Liver (tissue), 9 donors: Measurements from ENCODE around the gene PPARA. TPM values are rescaled to one million over a fixed set of nuclear protein-coding genes. Genes with fewer than 3 reads are reported as not detected.

ENCODE experiments used
- DNase-seq: peaks from one replicate; pipeline ENCODE4 v3.0.0-alpha.2; 2017; ENCODE audit warnings: low spot score
- H3K27ac ChIP-seq, 2 donors: one replicate each; pipeline ENCODE4 v1.7.0; 2013; ENCODE audit warnings: inconsistent platforms in 2 of 2, low read length in 2 of 2, control low read depth in 1 of 2, low read depth in 1 of 2, mild to moderate bottlenecking in 1 of 2
- H3K27me3 ChIP-seq, 4 donors: one replicate each; pipeline versions ENCODE4 v1.6.1 to v1.7.0; 2013; ENCODE audit warnings: low read length in 3 of 4, inconsistent platforms in 1 of 4, mild to moderate bottlenecking in 1 of 4, moderate library complexity in 1 of 4; ENCODE audit not compliant: control insufficient read depth in 4 of 4, insufficient read depth in 4 of 4
- H3K36me3 ChIP-seq, 4 donors: one replicate each; pipeline versions ENCODE4 v1.6.1 to v1.7.0; 2013; ENCODE audit warnings: low read length in 3 of 4, mild to moderate bottlenecking in 3 of 4, low read depth in 1 of 4, moderate library complexity in 1 of 4; ENCODE audit not compliant: control insufficient read depth in 4 of 4, insufficient read depth in 3 of 4
- H3K4me1 ChIP-seq, 4 donors: one replicate each; pipeline versions ENCODE4 v1.6.1 to v1.7.0; 2013; ENCODE audit warnings: low read length in 3 of 4, mild to moderate bottlenecking in 3 of 4, moderate library complexity in 1 of 4; ENCODE audit not compliant: control insufficient read depth in 4 of 4, insufficient read depth in 4 of 4
- H3K4me3 ChIP-seq, 3 donors: one replicate each; pipeline versions ENCODE4 v1.6.1 to v1.7.0; 2013; ENCODE audit warnings: low read length in 3 of 3, control low read depth in 1 of 3, low read depth in 1 of 3, mild to moderate bottlenecking in 1 of 3
- H3K9ac ChIP-seq, 2 donors: one replicate each; pipeline ENCODE4 v1.7.0; 2013; ENCODE audit warnings: low read length in 2 of 2, mild to moderate bottlenecking in 2 of 2, moderate library complexity in 2 of 2, control low read depth in 1 of 2, low read depth in 1 of 2
- H3K9me3 ChIP-seq, 4 donors: one replicate each; pipeline versions ENCODE4 v1.6.1 to v1.7.0; 2013; ENCODE audit warnings: low read length in 3 of 4; ENCODE audit not compliant: control insufficient read depth in 4 of 4
- ATF3 ChIP-seq: IDR thresholded peaks from 2 replicates; pipeline ENCODE4 v1.6.1; 2016; ENCODE audit warnings: antibody characterized with exemption
- CTCF ChIP-seq: fragments of 150-350 bp; IDR thresholded peaks from 2 replicates; pipeline ENCODE4 v1.5.1; 2017; ENCODE audit warnings: improper control_type of control experiment, low read depth, low read length; ENCODE audit not compliant: missing input control
- EGR1 ChIP-seq, 2 donors: IDR thresholded peaks; 2 replicates each; pipeline ENCODE4 v1.6.1; 2016 to 2018; ENCODE audit warnings: antibody characterized with exemption in 2 of 2, low read depth in 2 of 2
- FOXA1 ChIP-seq: IDR thresholded peaks from 2 replicates; pipeline ENCODE4 v1.6.1; 2016; ENCODE audit warnings: antibody characterized with exemption
- FOXA2 ChIP-seq: IDR thresholded peaks from 2 replicates; pipeline ENCODE4 v1.6.1; 2016; ENCODE audit warnings: antibody characterized with exemption
- GABPA ChIP-seq, 2 donors: IDR thresholded peaks in 1 of 2; conservative IDR thresholded peaks in 1 of 2; 2 replicates each; pipeline ENCODE4 v1.6.1; 2016; ENCODE audit warnings: antibody characterized with exemption in 2 of 2, mild to moderate bottlenecking in 1 of 2, moderate library complexity in 1 of 2
- HNF4A ChIP-seq, 2 donors: conservative IDR thresholded peaks; 2 replicates each; pipeline ENCODE4 v1.6.1; 2016; ENCODE audit warnings: antibody characterized with exemption in 2 of 2, mild to moderate bottlenecking in 2 of 2
- HNF4G ChIP-seq: IDR thresholded peaks from 2 replicates; pipeline ENCODE4 v1.6.1; 2016; ENCODE audit warnings: antibody characterized with exemption
- JUND ChIP-seq, 2 donors: IDR thresholded peaks; 2 replicates each; pipeline ENCODE4 v1.6.1; 2016; ENCODE audit warnings: antibody characterized with exemption in 2 of 2
- RAD21 ChIP-seq, 2 donors: IDR thresholded peaks; 2 replicates each; pipeline ENCODE4 v1.6.1; 2016; ENCODE audit warnings: antibody characterized with exemption in 2 of 2, mild to moderate bottlenecking in 2 of 2
- RXRA ChIP-seq, 2 donors: IDR thresholded peaks; 2 replicates each; pipeline ENCODE4 v1.6.1; 2017 to 2018; ENCODE audit warnings: antibody characterized with exemption in 2 of 2, mild to moderate bottlenecking in 1 of 2
- SP1 ChIP-seq: IDR thresholded peaks from 2 replicates; pipeline ENCODE4 v1.6.1; 2018; ENCODE audit warnings: antibody characterized with exemption, mild to moderate bottlenecking
- YY1 ChIP-seq: IDR thresholded peaks from 2 replicates; pipeline ENCODE4 v1.6.1; 2016; ENCODE audit warnings: antibody characterized with exemption, mild to moderate bottlenecking
- ZBTB33 ChIP-seq: IDR thresholded peaks from 2 replicates; pipeline ENCODE4 v1.6.1; 2016; ENCODE audit warnings: antibody characterized with exemption
- WGBS: extraction: QIAGEN DNeasy Blood & Tissue Kit; methylation state at CpG from one replicate; pipeline ENCODE4 v1.1.7; 2013; 5-methylcytosine and 5-hydroxymethylcytosine counted together
- polyA plus RNA-seq, 2 donors: library from polyadenylated mRNA; stranded (reverse) in 1 of 2; unstranded in 1 of 2; fragments of 200-250 nt in 1 of 2; fragments of >200 nt in 1 of 2; fragmentation: Nextera tagmentation in 1 of 2; extraction: Ambion mirVana in 1 of 2; gene quantifications; one replicate each; pipeline versions ENCODE4 v1.2.1 to v1.2.3, GENCODE V29; 2013 to 2015
- total RNA-seq, 2 donors: library from RNA; depleted of rRNA; stranded (reverse); fragments of >200 nt; gene quantifications; one replicate each; pipeline ENCODE4 v1.2.3, GENCODE V29; 2014
- TF ChIP-seq, protein P1 (sequence below): IDR thresholded peaks from 2 replicates; pipeline ENCODE4 v1.6.1; 2016; ENCODE audit warnings: antibody characterized with exemption
- TF ChIP-seq, protein P2 (sequence below): IDR thresholded peaks from 2 replicates; pipeline ENCODE4 v1.6.1; 2016; ENCODE audit warnings: antibody characterized with exemption, mild to moderate bottlenecking
- donor health status: healthy.
- donor health status: healthy.
- donor health status: healthy.
- donor health status: healthy.
- donor health status: healthy.

Gene PPARA
- total and polyA plus RNA-seq, 4 donors: 31.2 to 78.8 (median 41.3) TPM

- Histone ChIP-seq H3K27ac (no peak overlapping the region), H3K27me3 (no peaks in the 10 kb centered on the region), H3K4me1 (no peaks in the 10 kb centered on the region), H3K4me3 (no peak overlapping the region), H3K9ac (no peak overlapping the region), H3K9me3 (no peaks in the 10 kb centered on the region), H3K36me3 (peaks cover 9 to 23% (median 18%) of the 10 kb centered on the region in 4 donors)
- WGBS: 93% methylated on average over 8 of the region's 8 CpGs
- TF ChIP-seq RAD21 (IDR thresholded peaks at IDR 0.05) (no peak), JUND (IDR thresholded peaks at IDR 0.05) (no peak), HNF4A (conservative IDR thresholded peaks at IDR 0.05) (no peak), HNF4G (no peak), ZBTB33 (no peak), YY1 (no peak), RXRA (IDR thresholded peaks at IDR 0.05) (no peak), ATF3 (no peak)
- DNase-seq: no peak
These were observed 79.4 kb downstream of the PPARA start for GRCh38 chr22:46229701-46230100.

- no peak overlapping the region for H3K27ac ChIP-seq
- H3K4me3 ChIP-seq: no peak overlapping the region
- WGBS: 65% methylated on average over 13 of the region's 13 CpGs
- no peak overlapping the region for H3K9ac ChIP-seq
- peak in 1 of 2 donors; percentile 40 for TF ChIP-seq RXRA (IDR thresholded peaks at IDR 0.05)
- no peak for TF ChIP-seq FOXA1
- TF ChIP-seq, protein P1, sequence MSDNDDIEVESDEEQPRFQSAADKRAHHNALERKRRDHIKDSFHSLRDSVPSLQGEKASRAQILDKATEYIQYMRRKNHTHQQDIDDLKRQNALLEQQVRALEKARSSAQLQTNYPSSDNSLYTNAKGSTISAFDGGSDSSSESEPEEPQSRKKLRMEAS: no peak
- peak; percentile 8 for TF ChIP-seq FOXA2
- TF ChIP-seq EGR1 (IDR thresholded peaks at IDR 0.05; ENCODE audit: low read depth in 2 of 2): no peak
- peak in 1 of 2 donors; percentile 21 for TF ChIP-seq RAD21 (IDR thresholded peaks at IDR 0.05)
- peak; percentile 23 to 39 for TF ChIP-seq HNF4A (conservative IDR thresholded peaks at IDR 0.05)
- peak; percentile 12 for TF ChIP-seq YY1
- no peak for TF ChIP-seq HNF4G
- no peaks in the 10 kb centered on the region for H3K4me1 ChIP-seq
- H3K27me3 ChIP-seq: no peaks in the 10 kb centered on the region
- DNase-seq: no peak
- no peaks in the 10 kb centered on the region for H3K9me3 ChIP-seq
- H3K36me3 ChIP-seq: peaks cover 8 to 25% (median 22%) of the 10 kb centered on the region in 4 donors
These were observed 80.1 kb downstream of the PPARA start for GRCh38 chr22:46230262-46230901.

DNA sequence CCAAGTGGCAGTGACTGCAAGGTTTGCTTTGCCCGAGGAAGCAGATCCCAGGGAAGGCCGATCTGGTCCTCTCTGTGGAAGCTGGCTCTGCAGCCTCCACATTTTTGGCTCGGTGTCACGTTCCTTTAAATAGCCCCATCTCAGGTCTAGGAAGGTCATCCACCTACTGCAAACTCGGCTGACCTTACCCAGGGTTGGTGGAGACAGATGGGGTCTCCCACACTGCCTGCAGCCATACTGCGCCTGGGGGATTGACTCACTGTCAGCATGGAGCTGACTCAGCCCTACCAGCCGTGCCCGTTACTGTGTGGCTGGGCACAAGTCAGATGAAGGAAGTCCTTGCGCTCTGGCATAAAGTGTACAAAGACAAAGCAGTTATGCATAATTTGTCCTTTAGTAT is 82.9 kb downstream of the PPARA start:
- DNase-seq: no peak
- Histone ChIP-seq H3K27me3 (no peaks in the 10 kb centered on the region), H3K4me1 (no peaks in the 10 kb centered on the region), H3K9me3 (no peaks in the 10 kb centered on the region), H3K27ac (no peak overlapping the region), H3K9ac (no peak overlapping the region), H3K4me3 (no peak overlapping the region), H3K36me3 (peaks cover 15 to 36% (median 34%) of the 10 kb centered on the region in 4 donors)
- 64% methylated on average over 9 of the region's 9 CpGs for WGBS
- TF ChIP-seq RXRA (IDR thresholded peaks at IDR 0.05) (no peak), FOXA1 (no peak), HNF4G (no peak), FOXA2 (no peak), GABPA (IDR thresholded peaks at IDR 0.05 in 1 of 2, conservative IDR thresholded peaks at IDR 0.05 in 1 of 2) (no peak), EGR1 (IDR thresholded peaks at IDR 0.05; ENCODE audit: low read depth in 2 of 2) (no peak), JUND (IDR thresholded peaks at IDR 0.05) (no peak), SP1 (no peak), YY1 (no peak), RAD21 (IDR thresholded peaks at IDR 0.05) (no peak), CTCF (no peak)
- TF ChIP-seq, protein P1: no peak
- TF ChIP-seq, protein P2, sequence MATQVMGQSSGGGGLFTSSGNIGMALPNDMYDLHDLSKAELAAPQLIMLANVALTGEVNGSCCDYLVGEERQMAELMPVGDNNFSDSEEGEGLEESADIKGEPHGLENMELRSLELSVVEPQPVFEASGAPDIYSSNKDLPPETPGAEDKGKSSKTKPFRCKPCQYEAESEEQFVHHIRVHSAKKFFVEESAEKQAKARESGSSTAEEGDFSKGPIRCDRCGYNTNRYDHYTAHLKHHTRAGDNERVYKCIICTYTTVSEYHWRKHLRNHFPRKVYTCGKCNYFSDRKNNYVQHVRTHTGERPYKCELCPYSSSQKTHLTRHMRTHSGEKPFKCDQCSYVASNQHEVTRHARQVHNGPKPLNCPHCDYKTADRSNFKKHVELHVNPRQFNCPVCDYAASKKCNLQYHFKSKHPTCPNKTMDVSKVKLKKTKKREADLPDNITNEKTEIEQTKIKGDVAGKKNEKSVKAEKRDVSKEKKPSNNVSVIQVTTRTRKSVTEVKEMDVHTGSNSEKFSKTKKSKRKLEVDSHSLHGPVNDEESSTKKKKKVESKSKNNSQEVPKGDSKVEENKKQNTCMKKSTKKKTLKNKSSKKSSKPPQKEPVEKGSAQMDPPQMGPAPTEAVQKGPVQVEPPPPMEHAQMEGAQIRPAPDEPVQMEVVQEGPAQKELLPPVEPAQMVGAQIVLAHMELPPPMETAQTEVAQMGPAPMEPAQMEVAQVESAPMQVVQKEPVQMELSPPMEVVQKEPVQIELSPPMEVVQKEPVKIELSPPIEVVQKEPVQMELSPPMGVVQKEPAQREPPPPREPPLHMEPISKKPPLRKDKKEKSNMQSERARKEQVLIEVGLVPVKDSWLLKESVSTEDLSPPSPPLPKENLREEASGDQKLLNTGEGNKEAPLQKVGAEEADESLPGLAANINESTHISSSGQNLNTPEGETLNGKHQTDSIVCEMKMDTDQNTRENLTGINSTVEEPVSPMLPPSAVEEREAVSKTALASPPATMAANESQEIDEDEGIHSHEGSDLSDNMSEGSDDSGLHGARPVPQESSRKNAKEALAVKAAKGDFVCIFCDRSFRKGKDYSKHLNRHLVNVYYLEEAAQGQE: no peak
